Activated CD4-positive, CD25-positive, alpha-beta regulatory T cell treated with anti-CD3 and anti-CD28 coated beads, Interleukin-2, amount 50 U/mL, for 72 hours (primary cell): ENCODE data around the gene MYRIP.
"Not testable (repeated sequence)": the region's sequence is repeated elsewhere in the genome, so short reads cannot be mapped to it uniquely, and the experiment has no call there.

Experiments used
- DNase-seq: peaks from one replicate; pipeline ENCODE4 v3.0.0; 2021

The MYRIP gene

DNA sequence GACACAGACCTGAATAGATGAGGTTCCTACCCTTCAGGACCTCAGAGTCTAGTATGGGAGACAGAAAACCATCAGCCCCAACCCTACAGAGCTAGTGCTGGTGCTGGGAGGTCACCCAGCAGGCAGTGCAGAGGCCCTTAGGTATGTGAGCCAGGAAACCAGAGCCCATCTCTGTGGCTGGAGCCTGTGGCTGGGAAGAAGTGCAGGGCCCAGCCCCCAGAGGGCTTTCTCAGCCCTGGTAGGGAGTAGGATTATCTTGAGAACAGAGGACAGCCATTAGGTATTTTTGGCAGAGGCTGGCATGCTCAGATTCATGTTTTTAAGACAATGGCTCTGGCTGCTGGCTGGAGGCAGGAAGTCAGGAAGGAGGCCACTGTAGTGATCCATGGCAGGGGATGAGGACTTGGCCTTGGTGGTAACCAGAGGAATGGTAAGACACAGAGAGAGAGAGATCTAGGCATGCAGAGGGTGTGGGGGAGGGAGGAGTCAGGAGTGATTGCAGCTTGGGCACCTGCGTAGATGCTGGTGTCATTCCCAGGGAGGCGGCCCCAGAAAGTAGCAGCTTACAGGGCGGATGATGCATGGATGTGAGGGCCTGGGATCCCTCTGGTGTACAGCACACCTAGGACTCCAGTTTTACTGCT, 279.2 kb downstream of the MYRIP start:
- no peak for DNase-seq

DNA sequence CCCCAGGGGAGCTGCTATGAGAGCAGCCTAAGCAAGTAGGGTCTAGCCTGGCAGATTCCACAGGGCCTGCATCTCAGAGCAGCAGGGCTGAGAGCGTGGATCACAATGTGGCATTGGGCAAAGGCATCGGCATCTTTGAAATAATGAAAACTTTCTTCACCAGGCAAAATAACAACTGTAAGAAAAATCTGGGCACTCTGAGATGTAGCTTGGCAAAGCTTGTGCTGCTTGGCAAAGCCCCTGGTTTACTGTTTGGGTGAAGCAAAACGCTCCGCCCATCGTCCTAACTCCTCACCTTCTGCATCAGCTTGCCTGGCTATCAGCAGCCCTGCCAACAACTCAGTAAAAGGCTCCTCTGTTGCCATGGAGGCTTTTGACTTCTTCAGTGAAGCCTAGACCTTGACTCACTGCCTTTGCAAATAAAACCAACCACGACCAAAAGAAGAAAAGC, 287.3 kb downstream of the MYRIP start:
- DNase-seq, result no peak

DNA sequence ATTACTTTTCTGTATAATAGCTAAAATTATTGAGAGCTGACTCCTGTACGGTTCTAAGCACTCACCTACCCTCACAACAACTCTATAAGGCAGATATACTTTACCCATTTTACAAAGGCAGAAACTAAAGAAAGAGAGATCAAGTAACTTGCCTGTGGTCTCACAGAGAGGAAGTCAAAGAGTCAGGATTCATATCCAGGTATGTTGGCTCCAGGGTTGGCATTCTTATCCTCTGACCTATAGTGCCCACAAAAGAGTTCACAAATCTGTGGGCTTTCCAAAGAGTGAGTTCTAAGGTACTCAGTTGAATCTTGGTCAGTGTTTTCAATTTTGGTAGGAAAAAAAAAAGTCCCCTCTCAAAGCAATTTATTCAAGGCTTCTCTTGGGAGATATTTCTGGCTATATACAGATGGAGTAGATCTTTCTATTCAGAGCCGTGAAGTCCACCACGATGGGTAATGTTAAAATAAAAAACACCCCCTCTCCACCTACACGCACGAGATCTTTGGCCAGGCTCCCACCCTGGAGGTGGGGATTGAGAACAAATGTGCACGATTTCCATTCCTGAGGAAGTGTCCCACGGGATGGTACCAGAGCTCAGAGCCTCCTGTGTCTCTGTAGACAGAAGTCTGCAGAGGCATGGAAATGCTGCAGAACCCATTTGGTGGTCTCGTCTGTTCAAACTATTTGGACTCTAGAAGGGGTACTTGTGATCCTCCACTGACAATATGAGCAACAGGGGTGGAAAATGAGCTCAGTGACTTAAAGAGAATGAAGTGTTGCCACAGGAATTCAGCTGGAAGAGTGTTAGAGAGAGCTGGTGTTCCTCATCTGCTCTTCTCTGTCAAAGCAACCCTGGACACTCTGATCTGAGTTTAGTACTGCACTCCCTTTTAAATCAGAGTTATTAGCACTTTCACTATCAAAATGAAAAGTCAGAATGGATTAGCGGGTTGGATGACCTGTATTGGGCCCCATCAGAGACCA, 288.0 kb downstream of the MYRIP start:
- DNase-seq, result no peak

DNA sequence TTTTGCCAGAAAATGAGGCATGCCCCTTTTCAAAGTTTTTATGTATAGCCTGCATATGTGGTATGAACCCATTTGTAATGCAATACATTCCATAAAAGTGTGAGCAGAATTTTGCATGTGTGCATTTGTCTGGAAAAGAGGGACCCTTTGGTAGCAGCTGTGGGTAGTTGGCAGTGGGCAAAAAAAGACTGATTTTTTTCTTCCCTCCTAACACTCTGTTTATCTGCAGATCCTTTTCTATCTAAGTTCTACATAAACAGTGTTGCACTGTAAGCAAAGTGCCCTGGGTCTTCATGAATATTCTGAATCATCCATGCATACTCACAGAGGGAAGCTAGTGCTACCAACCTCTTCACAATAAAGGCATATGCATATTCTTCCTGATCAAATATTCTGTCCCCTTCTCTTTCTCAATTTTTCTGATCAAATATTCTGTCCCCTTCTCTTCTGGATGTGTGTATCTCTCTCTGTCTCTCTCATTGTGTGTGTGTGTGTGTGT, 288.9 kb downstream of the MYRIP start:
- DNase-seq, result no peak

DNA sequence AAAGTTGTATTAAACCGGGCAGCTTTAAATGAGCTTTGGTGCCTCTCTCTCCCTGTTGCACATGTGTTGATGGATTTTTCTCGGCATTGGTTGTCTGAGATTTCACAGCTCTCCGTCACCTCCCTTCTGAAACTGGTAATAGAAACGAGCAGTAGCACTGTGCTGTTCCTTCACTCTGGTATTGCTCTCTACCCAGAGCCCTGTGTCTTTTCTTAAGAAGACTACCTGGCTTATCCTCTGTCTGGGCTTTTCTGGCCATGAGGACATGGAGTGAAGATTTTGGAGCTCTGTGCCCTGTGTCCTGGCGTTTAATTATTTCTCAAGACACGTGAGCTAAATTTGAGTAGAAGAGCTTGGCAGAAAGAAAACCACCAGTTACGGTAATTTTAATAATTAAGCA, 290.5 kb downstream of the MYRIP start:
- no peak for DNase-seq

DNA sequence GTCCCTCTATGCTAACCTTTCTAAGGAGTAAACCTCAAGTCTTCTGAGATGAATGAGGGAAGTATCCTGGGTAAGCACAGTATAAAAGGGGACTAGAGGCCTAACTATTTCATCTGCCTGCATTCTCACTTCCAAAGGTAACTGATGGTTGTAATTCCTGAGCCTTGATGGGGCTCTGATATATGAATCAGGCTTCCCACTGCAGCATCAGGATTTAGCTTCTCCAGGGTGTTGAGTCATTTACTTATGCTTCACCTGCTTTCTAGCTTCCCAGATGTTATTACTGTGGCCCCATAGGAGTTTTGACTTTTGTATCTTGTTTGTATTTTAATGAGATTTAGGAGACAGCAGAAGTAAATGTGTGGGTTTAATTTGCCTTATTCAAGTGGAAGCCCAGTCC, 292.8 kb downstream of the MYRIP start:
- no peak for DNase-seq

DNA sequence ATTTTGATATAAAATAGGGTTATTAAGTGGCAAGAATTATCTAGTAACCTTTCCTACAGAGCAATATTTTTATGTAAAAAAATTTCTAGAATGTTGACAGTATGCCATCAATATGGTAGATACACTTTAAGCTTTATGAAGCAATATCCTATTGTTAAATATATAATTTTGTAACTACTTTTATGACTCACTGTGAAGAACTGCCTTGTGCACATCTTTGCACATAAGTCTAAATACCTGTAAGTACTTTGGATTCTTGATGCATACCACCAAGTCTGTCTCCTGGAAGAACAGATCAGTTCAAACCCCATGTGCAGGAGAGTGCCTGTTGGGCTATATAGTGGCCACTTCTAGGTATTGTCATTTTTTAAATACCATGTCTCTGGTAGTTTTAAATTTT, 294.4 kb downstream of the MYRIP start:
- DNase-seq, result no peak

DNA sequence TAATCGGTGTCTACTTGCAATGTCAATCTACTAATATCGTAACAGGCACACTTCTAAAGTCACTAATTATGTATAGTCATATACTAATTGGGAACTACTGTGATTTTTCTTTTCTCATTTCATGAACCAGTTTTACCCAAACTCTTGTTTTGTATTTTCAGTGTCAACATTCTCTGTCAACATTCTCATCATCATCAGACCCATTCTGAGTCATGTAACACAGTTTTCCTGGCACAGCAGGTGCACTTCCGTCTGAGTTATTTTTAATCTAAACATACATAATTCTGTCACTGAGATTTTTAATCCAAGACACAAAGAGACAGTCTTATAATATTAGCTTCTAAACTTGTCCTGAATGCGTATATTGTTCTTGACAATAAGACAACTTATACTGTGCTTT, 295.0 kb downstream of the MYRIP start:
- DNase-seq, result no peak

DNA sequence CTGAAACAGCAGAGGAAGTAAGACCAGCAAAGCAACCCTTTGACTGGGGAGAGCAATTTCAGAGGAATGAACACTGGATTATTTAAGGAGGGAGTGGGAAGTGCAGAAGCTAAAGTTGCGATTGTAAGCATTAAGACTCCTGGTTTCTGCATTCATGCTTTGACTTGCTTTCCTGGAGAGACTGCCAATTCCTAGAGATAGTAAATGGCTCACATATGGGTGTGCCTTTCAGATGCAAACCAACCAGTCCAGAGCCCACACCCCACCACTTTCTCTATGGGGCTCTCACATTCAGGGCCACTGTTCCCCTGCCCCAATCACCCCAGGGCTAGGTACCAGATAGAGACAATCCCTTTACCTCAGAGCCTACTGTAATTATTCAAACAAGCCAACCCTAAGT, 299.2 kb downstream of the MYRIP start:
- DNase-seq, result no peak

DNA sequence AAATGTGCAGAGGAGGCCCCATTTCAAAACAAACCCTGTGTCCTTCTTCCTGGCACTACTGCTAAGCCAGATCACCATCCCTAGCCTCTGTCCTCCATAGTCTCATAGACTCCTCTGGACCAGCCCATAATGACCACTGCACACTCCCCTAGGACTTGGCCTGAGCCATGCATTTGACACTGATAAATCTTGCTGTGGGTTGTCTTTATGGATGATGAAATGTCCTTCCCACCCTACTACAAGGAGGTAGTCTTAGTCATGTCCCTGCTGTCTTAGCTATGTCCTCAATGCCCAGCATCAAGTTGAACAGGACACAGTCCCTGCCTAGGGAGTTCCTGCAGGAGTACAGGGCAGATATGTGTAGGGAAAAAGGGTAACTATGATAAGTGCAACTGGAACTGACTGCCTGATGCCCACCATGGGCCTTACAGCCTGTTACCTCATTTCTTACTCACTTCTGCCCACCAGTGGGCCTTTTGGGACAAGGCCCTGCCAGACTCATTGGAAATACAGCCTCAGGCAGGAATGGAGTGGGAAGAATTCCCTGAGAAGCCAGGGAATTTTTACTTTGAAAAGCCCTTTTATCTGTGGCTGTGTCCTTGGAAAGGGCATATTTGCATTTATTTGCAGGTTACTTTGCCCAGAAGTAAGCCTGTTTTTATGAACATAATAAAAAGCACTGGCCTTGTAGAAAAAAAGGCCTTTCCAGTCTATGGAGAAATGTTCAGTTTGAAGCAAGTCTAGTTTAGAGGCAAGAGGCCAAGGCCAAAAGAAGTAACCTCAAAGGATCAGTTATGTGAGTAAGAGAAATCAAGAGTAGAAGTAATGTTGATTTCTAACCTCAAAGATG, 300.5 kb downstream of the MYRIP start:
- DNase-seq, result no peak

DNA sequence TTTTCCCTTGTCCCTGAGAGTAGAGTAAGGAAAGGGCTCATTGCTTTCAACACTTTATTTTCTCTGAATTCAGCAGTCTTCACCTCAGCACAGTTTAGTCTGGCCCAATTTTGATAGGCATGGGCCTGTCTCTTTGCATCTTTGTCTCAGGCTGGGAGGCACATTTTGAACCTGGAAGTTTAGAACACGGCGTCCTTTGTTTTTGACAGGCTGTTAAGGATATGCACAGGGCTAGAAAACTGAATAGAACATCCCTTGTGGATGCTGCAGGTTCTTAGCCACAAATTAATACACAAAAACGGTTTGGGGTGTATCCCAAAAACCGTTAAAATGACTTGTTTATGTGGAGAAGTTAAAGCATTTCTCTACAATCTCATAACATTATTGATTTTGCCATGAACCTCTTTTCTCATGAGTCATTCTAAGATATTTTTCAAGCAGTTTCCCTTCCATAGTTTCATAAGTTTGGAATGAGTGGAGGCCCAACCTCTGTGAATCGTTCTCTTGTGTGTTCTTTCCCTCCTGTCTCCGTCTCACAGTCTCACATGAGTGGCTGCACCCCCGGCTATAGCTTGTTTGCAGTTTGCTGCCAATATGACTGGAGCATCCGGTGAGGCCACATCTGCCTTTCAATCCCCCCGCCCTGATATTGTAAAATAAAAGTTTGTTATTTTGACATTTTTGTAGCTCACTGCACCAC, 307.2 kb downstream of the MYRIP start:
- no peak for DNase-seq

DNA sequence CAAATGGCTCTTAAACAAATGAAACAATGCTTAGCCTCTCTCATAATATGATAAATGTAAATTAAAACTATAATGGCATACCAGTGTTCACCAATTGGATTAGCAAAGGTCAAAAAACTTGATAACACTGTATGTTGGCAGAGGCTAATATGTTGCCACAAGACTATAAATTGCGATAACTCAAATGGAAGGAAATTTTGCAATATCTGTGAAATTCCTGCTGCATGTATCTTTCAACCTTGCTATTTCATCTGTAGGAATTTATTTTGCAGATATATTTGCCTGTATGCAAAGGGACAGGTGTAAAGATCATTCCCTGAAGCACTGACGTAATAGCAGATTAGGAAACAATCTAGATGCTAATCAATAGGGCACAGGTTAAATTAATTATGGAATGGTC, 308.7 kb downstream of the MYRIP start:
- DNase-seq, result no peak

DNA sequence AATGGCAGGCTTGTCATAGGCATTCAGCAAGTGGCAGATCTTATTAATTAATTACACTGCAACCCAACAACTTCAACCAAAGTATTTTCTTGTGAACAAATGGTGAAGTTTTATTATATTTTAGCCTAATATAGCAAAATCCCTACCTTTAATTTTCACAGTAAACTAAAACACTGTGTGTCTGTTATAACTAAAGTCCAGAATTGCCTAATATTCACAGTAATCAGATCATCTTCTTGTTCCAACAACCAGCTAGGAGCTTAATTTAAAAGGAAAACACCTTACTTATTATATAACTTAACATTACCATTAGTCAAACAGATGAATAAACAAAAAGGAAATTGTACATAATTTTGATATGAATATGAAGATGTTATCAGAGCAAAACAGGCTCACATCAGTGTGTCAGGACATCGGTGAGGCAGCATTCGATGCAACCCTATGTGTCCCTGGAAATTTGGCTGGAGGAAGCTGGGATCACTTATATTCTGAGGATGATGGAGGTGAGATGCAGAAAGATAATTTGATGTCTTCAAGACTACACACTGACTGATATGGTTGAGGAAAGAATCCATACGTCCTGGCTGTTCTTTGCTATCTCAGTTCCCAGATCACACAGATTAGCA, 310.8 kb downstream of the MYRIP start:
- no peak for DNase-seq

DNA sequence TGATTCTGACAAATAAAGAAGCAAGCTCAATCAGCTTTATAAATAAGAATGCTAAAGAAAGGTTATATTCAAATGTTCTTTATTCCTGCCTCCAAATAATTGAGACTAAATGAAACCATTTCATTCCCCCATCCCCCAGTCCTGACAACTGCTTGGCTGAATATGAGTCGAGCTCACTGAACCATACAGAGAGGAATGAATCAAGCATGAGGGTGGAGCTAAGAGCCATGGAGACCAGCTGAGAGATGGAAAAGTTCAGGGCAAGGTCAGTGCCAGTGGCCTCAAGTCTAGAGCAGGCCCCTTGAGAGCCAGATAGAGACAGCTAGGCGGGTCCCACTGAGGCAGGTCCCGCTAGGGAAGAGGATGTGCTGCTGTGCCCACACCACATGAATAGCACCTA, 311.4 kb downstream of the MYRIP start:
- DNase-seq, result no peak

DNA sequence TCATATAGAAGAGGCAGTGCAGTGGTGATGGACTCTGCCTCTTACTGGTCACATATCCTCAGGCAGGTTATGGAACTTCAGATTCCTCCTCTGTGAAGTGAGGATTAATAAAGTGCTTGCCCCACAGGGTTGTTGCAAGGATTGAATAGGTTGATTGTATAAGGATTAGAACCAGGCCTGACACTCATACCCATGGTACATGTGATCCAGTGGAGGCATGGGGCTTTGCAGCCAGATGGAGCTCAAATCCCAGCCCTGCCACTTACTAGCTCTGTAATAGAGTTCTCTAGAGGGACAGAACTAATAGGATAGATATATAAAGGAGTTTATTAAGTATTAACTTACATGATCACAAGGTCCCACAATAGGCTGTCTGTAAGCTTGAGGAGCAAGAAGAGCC, 315.5 kb downstream of the MYRIP start:
- DNase-seq, result no peak

DNA sequence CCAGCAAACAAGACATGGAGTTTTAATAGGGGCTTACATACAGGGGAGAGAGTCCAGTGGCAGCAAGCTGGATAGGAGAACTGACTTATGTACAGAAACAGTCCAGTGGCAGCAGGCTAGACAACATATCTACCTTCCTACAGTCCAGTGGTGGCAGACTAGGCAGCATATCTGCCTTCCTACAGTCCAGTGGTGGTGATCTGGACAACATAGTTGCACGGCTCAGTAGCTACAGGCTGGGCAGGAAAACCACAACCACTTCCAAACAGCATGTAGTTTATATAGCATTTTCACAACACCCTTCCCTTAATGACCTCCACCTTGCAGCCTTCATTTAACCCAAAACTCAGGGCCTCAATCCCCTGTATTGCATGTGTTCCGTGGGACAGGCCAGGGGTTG, 318.8 kb downstream of the MYRIP start:
- no peak for DNase-seq

DNA sequence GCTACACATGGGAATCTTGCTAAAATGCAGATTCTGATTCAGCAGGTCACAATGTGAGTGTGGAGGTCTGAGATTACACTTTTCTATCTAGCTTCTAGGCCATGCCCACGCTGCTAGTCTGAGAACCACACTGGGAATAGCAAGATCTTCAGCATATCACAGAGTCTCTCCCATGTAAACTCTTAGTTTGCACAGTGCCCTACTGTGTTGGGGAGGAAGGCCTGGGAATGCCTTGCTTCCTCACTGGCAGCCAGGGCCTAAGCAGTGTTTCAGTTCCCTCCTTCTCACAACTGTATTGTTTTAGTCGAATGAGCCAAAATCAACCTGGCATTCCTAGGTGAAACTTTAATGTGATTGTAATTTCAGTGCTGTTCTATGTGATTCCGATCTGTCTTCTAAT, 320.1 kb downstream of the MYRIP start:
- no peak for DNase-seq

DNA sequence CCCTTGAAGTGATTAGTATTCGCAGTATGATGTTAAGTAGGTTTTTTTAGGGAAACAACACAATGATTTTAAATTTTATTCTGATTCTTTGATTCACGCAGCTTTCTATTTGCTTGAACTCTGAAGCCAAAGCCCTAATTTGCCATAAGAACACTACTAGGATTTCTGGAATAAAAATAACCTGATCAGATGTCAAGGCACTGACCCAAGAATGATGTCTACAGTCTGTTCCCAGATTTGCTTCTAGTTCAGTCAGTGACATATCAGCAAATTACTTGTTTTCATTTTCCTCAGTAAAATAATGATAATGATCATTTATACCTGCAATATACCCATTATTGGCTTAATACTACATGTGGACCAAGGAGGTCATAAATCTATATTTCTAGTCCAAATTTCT, 320.6 kb downstream of the MYRIP start:
- no peak for DNase-seq

DNA sequence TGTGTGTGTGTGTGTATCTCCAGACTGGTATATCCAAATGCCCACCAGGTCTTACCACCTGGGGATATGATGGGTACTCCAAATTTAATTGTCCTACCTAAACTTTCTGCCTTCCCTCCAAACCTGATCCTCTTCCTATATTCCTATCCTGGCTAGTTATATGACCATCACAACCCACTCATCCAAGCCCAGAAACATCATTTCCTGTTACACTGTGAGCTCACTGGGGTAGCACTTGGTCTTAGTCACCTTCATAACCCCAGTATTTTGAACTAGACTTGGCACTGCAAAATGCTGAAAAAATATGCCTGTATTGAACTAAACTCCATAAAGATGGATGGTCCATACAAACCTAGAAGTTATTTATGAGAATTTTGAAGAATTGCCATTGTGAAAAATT, 321.3 kb downstream of the MYRIP start:
- DNase-seq, result no peak

DNA sequence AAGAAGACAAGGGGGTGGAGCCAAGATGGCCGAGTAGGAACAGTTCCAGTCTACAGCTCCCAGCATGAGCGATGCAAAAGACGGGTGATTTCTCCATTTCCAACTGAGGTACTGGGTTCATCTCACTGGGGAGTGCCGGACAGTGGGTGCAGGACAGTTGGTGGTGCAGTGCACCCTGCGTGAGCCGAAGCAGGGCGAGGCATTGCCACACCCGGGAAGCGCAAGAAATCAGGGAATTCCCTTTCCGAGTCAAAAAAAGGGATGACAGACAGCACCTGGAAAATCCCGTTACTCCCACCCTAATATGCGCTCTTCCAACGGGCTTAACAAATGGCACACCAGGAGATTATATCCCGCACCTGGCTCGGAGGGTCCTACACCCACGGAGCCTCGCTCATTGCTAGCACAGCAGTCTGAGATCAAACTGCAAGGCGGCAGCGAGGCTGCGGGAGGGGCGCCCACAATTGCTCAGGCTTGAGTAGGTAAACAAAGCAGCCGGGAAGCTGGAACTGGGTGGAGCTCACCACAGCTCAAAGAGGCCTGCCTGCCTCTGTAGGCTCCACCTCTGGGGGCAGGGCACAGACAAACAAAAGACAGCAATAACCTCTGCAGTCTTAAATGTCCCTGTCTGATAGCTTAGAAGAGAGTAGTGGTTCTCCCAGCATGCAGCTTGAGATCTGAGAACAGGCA, 324.6 kb downstream of the MYRIP start:
- not testable (repeated sequence) for DNase-seq

DNA sequence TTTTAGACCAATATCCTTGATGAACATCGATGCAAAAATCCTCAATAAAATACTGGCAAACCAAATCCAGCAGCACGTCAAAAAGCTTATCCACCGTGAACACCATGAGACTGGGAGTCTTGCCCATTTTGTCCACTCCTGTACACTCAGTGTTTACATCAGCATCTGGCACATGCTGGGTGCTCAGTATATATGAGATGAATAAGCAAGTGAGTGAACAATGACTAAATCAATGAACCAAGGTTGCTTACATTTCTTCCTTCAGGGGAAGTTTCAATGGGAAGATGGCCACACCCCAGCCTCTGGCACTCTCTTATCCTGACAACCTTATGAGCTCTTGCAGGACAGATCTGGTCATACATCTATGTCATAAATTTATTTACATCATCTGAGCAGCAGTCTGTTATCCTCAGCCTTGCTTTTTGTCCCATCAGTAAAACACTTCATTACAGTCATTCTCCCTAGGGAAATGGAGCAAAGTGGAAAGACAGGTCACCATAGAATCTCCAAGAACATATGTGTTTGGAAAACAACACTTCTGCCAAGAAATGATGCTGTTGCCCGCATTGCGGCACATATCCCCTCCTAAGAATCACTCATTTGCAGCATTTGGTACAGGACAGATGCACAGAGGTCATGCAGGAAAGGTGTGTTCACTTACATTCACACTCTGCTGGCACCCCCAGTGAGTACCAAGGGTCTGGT, 328.3 kb downstream of the MYRIP start:
- DNase-seq, result no peak
